ENCODE measurements around the gene ARHGAP6. TPM values are rescaled to one million over a fixed set of nuclear protein-coding genes. Genes with fewer than 3 reads are reported as not detected.

The ARHGAP6 gene
- total and polyA plus RNA-seq, 2 of the 13 experiments (the other 11 are each of a cell fraction or from before 2014, with no cell fraction given), result 0.11 TPM; not detected in 1

- Histone ChIP-seq H3K4me3 (replicated peaks in 1 of 3; ENCODE audit: insufficient read depth in 1 of 3, low read depth in 2 of 3, low read length in 3 of 3) (no peak overlapping the region), H3K9ac (ENCODE audit: insufficient read depth, low read depth, low read length) (no peak overlapping the region), H4K20me1 (ENCODE audit: insufficient read depth, low read length) (no peaks in the 10 kb centered on the region), H3K27me3 (ENCODE audit: control insufficient read depth in 1 of 2, insufficient read depth in 2 of 2, low read length in 2 of 2) (no peaks in the 10 kb centered on the region), H3K9me3 (ENCODE audit: low read length) (no peaks in the 10 kb centered on the region), H2AFZ (ENCODE audit: low read length) (no peak overlapping the region), H3K36me3 (replicated peaks in 1 of 2; ENCODE audit: control insufficient read depth in 1 of 2, insufficient read depth in 2 of 2, low read length in 2 of 2) (no peaks in the 10 kb centered on the region), H3K27ac (ENCODE audit: extremely low read length, insufficient read depth, low read length) (no peak overlapping the region), H3K4me2 (ENCODE audit: low read depth, low read length) (no peak overlapping the region), H3K4me1 (ENCODE audit: insufficient read depth, low read length) (no peaks in the 10 kb centered on the region), H3K79me2 (ENCODE audit: insufficient read depth, low read length) (no peaks in the 10 kb centered on the region)
- no peak for DNase-seq (ENCODE audit: low spot score)
- 0% methylated on average over 1 of the region's 4 CpGs for WGBS (ENCODE audit: low lambda C conversion rate)
- no TSS peak for BruUV-seq (replicated peaks)
- ChIA-PET CTCF (ENCODE audit: low intra/inter-chr PET ratio, low total read pairs) (no interaction called here), POLR2A (no interaction called here)
- intact Hi-C loops (cut with micrococcal nuclease; ENCODE audit: unreplicated experiment) (no loop called here), in situ Hi-C loops (cut with HindIII; ENCODE audit: extremely low pct_ligation_motif_present, low pct_unique_long_range_greater_than_20kb) (no loop called here)
- TF ChIP-seq, protein P1, sequence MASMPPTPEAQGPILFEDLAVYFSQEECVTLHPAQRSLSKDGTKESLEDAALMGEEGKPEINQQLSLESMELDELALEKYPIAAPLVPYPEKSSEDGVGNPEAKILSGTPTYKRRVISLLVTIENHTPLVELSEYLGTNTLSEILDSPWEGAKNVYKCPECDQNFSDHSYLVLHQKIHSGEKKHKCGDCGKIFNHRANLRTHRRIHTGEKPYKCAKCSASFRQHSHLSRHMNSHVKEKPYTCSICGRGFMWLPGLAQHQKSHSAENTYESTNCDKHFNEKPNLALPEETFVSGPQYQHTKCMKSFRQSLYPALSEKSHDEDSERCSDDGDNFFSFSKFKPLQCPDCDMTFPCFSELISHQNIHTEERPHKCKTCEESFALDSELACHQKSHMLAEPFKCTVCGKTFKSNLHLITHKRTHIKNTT (CRISPR knock-in tag; IDR thresholded peaks at IDR 0.05), result no peak
- TF ChIP-seq HOXA9 (CRISPR knock-in tag; IDR thresholded peaks at IDR 0.05; ENCODE audit: borderline replicate concordance), result no peak
- TF ChIP-seq HNRNPH1 (optimal IDR thresholded peaks at IDR 0.05; ENCODE audit: low read depth, low read length), result no peak
- TF ChIP-seq PAF1 (CRISPR knock-in tag; IDR thresholded peaks at IDR 0.05), result no peak
- TF ChIP-seq, protein P2, sequence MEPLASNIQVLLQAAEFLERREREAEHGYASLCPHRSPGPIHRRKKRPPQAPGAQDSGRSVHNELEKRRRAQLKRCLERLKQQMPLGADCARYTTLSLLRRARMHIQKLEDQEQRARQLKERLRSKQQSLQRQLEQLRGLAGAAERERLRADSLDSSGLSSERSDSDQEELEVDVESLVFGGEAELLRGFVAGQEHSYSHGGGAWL (CRISPR knock-in tag; IDR thresholded peaks at IDR 0.05), result no peak
- TF ChIP-seq FOXO1 (CRISPR knock-in tag; IDR thresholded peaks at IDR 0.05), result no peak
- no peak for TF ChIP-seq HHEX (CRISPR knock-in tag; IDR thresholded peaks at IDR 0.05)
- TF ChIP-seq, protein P3, sequence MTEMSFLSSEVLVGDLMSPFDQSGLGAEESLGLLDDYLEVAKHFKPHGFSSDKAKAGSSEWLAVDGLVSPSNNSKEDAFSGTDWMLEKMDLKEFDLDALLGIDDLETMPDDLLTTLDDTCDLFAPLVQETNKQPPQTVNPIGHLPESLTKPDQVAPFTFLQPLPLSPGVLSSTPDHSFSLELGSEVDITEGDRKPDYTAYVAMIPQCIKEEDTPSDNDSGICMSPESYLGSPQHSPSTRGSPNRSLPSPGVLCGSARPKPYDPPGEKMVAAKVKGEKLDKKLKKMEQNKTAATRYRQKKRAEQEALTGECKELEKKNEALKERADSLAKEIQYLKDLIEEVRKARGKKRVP (CRISPR knock-in tag; IDR thresholded peaks at IDR 0.05), result no peak
- TF ChIP-seq NFKB2 (CRISPR knock-in tag; IDR thresholded peaks at IDR 0.05; ENCODE audit: borderline replicate concordance), result no peak
- no peak for TF ChIP-seq ZNF430 (CRISPR knock-in tag; IDR thresholded peaks at IDR 0.05)
- TF ChIP-seq ZNF570 (CRISPR knock-in tag; IDR thresholded peaks at IDR 0.05; ENCODE audit: borderline replicate concordance), result no peak
- TF ChIP-seq, protein P4, sequence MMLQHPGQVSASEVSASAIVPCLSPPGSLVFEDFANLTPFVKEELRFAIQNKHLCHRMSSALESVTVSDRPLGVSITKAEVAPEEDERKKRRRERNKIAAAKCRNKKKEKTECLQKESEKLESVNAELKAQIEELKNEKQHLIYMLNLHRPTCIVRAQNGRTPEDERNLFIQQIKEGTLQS (CRISPR knock-in tag; IDR thresholded peaks at IDR 0.05), result no peak
- TF ChIP-seq, protein P5, sequence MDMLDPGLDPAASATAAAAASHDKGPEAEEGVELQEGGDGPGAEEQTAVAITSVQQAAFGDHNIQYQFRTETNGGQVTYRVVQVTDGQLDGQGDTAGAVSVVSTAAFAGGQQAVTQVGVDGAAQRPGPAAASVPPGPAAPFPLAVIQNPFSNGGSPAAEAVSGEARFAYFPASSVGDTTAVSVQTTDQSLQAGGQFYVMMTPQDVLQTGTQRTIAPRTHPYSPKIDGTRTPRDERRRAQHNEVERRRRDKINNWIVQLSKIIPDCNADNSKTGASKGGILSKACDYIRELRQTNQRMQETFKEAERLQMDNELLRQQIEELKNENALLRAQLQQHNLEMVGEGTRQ (IDR thresholded peaks at IDR 0.05; ENCODE audit: low read depth, low read length), result no peak
- TF ChIP-seq, protein P5 (CRISPR knock-in tag; IDR thresholded peaks at IDR 0.05; ENCODE audit: borderline replicate concordance), result no peak
- no peak for TF ChIP-seq ZNF580 (CRISPR knock-in tag; IDR thresholded peaks at IDR 0.05; ENCODE audit: borderline replicate concordance, low read depth)
- TF ChIP-seq SMAD9 (CRISPR knock-in tag; IDR thresholded peaks at IDR 0.05), result no peak
- no peak for TF ChIP-seq CREB3 (CRISPR knock-in tag; IDR thresholded peaks at IDR 0.05)
- FAIRE-seq, result no peak
- ATAC-seq, result no peak
These were observed 493.8 kb downstream of the ARHGAP6 start for GRCh38 chrX:11171956-11172355.

Data from HepG2 (cell line).